NCI-H345 treated with DMSO at 0.1 percent for 48 hours (cell line): ENCODE results near the gene CDK10.

Source experiments
- DNase-seq: peaks from one replicate; lab custom pipeline; 2025; ENCODE audit not compliant: unreplicated experiment; lab: John Stamatoyannopoulos, UW

CDK10 gene

DNA sequence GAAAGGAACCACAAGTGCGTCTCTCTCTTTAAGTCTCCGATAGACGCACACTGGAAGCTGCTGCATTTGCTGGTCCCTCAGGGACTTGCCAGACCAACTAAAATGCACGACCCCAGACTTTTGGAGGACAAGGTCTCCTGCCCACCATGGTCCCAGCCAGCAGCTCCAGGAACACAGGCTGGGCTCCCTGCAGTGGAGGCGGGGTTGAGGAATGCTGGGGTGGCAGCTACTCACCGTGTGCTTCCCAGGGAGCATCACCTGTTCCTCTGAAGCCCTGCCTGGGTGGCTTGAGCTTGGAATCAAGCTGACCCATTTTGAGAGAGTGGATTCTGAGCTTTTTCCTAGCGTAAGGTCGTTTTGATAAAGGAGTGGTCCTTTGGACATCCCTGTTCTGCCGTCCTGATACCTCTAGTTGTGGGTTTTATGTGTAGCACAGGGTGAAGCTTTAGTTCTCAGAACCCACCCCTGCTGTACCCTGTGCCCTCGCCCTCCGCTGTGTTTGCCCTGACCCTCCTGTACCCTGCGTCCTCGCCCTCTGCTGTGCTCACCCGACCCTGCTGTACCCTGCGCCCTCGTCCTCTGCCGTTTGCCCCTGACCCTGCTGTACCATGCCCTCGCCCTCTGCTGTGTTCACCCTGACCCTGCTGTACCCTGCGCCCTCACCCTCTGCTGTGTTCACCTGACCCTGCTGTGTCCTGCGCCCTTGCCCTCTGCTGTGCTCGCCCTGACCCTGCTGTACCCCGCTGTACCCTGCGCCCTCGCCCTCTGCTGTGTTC is 45.8 kb downstream of the CDK10 start:
- no peak for DNase-seq

DNA sequence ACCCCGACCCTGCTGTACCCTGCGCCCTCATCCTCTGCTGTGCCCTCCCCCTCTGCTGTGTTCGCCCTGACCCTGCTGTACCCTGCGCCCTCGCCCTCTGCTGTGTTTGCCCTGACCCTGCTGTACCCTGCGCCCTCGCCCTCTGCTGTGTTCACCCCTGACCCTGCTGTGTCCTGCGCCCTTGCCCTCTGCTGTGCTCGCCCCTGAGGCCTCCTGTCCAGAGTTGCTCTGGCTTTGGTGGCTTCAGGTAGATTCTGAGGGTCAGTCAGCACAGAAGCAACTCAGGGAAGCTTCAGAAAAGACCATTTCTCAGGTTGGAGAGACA is 46.4 kb downstream of the CDK10 start:
- DNase-seq: no peak

DNA sequence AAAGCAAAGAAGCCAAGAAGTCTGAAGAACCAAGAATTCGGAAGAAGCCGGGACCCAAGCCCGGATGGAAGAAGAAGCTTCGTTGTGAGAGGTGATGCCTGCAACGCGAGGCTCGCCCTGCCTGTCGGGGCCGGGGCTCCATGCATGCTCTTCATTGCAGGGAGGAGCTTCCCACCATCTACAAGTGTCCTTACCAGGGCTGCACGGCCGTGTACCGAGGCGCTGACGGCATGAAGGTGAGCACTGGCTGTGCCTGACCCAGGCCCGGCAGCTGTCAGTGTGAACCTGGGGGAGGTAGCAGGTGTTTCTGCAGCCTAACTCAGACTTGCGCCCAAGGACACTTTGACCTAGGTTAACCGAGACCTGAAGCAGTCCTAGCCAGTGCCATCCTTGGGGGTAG is 46.8 kb downstream of the CDK10 start:
- no peak for DNase-seq

DNA sequence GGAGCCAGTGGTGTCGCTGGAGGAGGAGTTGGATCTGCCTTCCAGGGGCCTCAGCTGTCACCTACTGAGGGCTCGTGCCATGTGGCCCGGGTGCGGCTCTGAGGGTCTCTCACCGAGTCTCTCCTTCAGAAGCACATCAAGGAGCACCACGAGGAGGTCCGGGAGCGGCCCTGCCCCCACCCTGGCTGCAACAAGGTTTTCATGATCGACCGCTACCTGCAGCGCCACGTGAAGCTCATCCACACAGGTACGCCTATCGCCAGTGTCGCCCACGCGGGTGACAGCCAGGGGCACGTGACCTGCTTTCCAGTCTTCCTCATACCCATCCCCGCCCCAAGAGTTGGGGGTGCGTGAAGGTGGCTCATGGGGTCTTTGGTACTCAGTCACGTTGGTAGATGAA is 47.3 kb downstream of the CDK10 start:
- no peak for DNase-seq

DNA sequence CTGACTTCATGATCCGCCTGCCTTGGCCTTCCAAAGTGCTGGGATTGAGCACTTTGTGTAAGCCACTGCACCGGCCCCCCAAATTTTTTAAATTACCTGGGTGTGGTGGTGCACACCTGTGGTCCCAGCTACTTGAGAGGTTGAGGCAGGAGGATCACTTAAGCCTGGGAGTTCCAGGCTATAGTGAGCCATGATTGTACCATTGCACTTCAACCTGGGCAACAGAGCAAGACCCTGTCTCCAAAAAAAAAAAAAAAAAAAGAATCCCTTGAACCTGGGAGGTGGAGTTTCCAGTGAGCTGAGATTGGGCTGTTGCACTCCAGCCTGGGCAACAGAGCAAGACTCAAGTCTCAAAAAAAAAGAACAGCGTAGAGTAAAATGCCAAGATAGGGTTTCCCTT is 50.1 kb downstream of the CDK10 start:
- DNase-seq: no peak

DNA sequence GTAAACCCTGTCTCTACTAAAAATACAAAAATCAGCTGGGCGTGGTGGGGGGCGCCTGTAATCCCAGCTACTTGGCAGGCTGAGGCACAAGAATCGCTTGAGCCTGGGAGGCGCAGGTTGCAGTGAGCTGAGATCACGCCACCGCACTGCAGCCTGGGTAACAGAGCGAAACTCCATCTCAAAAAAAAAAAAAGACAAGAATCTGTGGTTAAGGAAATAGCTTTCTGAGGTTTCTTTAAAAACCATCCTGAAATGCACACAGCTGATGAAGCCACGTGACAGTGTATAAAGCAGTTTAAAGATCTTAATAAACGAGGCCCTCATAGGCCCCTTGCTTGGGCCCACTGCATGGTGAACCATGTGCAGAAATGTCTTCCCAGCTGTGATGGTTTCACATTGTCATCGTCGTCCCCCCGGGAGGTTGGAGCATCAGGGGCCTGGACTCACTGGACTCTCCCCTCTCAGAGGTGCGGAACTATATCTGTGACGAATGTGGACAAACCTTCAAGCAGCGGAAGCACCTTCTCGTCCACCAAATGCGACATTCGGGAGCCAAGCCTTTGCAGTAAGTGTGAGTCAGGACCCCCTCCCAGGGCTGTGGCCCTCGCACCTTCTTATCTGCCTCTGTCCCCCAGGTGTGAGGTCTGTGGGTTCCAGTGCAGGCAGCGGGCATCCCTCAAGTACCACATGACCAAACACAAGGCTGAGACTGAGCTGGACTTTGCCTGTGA is 51.0 kb downstream of the CDK10 start:
- no peak for DNase-seq

DNA sequence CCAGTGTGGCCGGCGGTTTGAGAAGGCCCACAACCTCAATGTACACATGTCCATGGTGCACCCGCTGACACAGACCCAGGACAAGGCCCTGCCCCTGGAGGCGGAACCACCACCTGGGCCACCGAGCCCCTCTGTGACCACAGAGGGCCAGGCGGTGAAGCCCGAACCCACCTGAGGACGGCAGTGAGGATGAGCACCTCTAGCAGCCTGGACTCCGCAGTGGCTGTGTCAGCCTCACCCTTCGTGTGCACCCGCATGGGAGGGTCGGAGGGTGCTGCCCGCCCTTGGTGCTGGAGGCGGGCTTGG is 51.5 kb downstream of the CDK10 start:
- DNase-seq: no peak

DNA sequence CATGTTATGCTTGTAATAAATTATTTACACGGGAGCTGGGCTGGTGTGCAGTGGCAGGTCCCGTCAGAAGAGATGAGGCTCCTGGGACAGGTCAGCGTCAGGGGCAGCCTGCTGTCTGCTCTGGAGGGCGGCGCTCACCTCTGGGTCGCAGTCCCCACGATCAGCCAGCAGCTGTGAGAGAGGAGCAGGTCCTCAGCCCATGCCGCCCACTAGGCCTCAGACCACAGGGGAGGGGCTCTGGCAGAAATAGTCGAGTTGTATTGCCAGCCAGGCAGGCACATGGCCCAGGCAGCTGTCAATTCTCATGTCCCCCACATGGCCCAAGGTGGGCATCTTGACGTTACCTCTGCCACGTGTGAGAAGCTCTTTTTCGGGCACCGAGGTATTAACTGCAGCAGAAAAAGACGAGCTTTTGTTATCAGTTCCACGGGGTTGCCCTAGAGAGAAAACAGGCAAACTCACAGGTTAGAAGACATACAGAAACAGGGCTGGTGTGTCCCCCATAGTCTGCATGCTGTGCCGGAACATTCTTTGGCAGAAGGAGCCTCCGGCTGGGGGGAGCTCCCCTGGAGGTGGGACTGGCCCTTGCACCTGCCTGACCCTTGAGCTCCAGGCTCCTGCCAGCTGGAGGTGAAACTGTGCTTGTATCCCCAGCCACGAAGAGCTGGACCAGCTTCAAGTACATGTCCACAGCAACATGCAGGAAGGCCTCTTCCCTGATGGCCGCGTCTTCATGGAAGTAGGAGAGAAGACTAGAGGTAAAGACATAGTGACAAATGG is 52.2 kb downstream of the CDK10 start:
- no peak for DNase-seq

DNA sequence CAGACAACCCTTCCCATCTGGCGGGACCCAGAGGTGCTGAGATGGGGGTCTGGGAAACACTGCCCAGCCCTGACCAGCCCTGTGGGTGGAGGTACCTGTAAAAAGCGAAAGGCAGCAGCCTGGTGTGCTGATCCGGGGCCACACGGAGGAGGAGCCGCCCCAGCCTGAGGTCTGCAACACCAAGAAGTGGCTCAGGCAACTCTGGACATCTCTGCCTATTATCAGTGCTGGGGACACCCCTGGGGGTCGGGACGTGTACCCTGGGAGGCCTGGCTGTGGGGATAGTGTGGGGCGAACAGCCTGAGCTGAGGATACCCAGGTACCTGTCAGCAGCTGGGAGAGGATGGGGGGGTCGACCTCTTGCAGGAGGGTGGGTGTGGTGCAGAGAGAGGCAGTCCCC is 52.9 kb downstream of the CDK10 start:
- DNase-seq: no peak

DNA sequence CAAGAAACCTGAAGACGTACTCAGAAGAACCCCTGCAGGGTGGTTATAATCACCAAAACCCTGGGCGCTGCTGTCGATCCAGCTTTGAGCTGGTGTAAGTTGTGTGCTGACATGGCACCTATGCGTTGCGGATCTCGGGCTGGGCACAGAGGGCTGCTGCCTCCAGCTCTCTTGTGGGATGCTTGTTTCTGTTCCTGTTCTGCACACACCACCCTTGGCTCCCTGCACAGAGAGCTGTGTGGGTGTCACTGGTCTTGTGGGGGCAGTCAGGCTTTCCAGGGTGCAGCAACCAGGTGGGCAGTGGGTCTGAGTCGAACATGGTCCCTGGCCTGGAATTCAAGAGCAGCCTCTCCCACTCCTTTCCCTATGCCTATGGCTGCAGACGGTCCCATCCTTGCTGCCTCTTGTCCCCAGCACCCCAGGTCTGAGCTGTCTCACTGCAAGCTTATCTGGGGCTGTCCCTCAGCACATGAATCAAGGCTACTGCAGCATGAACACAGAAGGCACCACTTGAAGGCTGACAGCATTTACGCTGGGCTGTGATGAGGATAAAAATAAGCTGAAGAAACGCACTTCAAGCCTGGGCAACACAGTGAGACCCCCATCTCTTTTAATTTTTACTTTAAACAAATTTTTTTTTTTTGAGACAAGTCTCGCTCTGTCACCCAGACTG is 55.0 kb downstream of the CDK10 start:
- DNase-seq: no peak

DNA sequence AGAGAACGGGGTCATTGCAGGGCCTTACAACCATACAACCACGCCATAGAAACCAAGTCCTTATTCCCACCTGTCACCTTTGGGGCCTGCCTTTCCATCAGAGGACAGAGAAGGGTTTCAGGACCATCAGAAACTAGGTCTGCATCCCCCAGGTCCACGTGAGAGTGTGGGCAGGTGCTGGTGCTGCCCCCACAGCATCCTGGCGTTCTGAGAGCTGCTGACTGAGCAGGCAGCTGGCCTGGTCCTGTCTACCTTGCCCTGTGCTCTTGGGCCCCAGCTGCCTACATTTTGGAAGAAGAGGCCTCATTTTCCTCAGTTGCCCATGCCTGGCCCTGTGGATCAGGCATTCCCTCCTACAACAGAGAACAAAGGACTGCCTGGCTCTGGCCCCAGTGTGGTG is 56.5 kb downstream of the CDK10 start:
- DNase-seq: no peak

DNA sequence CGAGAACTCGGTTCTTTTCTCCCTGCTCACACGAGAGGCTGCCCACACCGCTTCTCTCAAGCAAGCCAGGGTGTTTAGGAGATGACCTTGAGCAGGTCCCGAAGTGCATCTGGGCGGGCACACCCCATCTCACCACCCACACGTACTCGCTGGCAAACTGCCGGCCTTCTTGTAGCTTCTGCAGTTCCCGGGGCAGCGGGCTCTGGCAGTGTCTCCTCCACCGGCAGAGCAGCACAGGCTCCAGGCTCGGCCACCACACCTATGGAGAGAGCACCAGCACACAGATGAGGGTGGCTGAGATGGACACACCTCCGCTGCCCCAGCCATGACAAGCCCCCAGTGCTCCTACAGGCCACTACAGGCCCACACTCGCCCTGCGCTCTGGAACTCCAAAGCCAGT is 58.3 kb downstream of the CDK10 start:
- DNase-seq: no peak
